NCI-H1930 (cell line): ENCODE results near the gene POMT1.
"Not testable (repeated sequence)": the region's sequence is repeated elsewhere in the genome, so short reads cannot be mapped to it uniquely, and the experiment has no call there.

Source experiments
- DNase-seq, 2 experiments: peaks; one replicate each; lab custom pipeline; 2025; lab: John Stamatoyannopoulos, UW

The POMT1 gene

GRCh38 chr9:131496844-131497405 is 5.8 kb upstream of the POMT1 start:
- no peak for DNase-seq

- DNase-seq, result no peak
These were observed 3.4 kb upstream of the POMT1 start for GRCh38 chr9:131499254-131499767.

GRCh38 chr9:131500377-131500776 is 2.3 kb upstream of the POMT1 start:
- no peak for DNase-seq

- no peak for DNase-seq
These were observed 1.7 kb upstream of the POMT1 start for GRCh38 chr9:131500939-131501541.

- DNase-seq, result no peak
These were observed 1.1 kb downstream of the POMT1 start for GRCh38 chr9:131503626-131504465.

GRCh38 chr9:131505012-131505411 is 2.3 kb downstream of the POMT1 start:
- DNase-seq, result no peak

- no peak for DNase-seq
These were observed 8.7 kb downstream of the POMT1 start for GRCh38 chr9:131511416-131511815.

GRCh38 chr9:131511880-131512279 is 9.2 kb downstream of the POMT1 start:
- DNase-seq, result no peak

GRCh38 chr9:131513177-131513576 is 10.5 kb downstream of the POMT1 start:
- DNase-seq, result no peak

- DNase-seq, result not testable (repeated sequence)
These were observed 12.9 kb downstream of the POMT1 start for GRCh38 chr9:131515559-131516031.

- no peak for DNase-seq
These were observed 13.4 kb downstream of the POMT1 start for GRCh38 chr9:131516100-131516499.

GRCh38 chr9:131516930-131517329 is 14.2 kb downstream of the POMT1 start:
- DNase-seq, result no peak

GRCh38 chr9:131517761-131518190 is 15.1 kb downstream of the POMT1 start:
- DNase-seq, result no peak

- no peak for DNase-seq
These were observed 15.8 kb downstream of the POMT1 start for GRCh38 chr9:131518553-131518952.

GRCh38 chr9:131520503-131520902 is 17.8 kb downstream of the POMT1 start:
- DNase-seq, result no peak

GRCh38 chr9:131521203-131521602 is 18.5 kb downstream of the POMT1 start:
- no peak for DNase-seq

- DNase-seq, result no peak
These were observed 19.1 kb downstream of the POMT1 start for GRCh38 chr9:131521822-131522221.

- DNase-seq, result no peak
These were observed 19.8 kb downstream of the POMT1 start for GRCh38 chr9:131522257-131523085.

GRCh38 chr9:131523086-131523388 is 20.3 kb downstream of the POMT1 start:
- DNase-seq, result no peak

GRCh38 chr9:131523451-131524435 is 21.0 kb downstream of the POMT1 start:
- no peak for DNase-seq
